Stimulated activated CD4-positive, alpha-beta T cell treated with anti-CD3 and anti-CD28 coated beads, Interleukin-15, amount 100 ng/mL, for 48 hours (primary cell): ENCODE measurements around the gene CBFA2T2.
A peak's percentile ranks its signal among the peaks of the same experiment; 100 is the strongest.
"Not testable (repeated sequence)": the region's sequence is repeated elsewhere in the genome, so short reads cannot be mapped to it uniquely, and the experiment has no call there.

ENCODE experiments used
- DNase-seq, 2 donors: peaks; one replicate each; pipeline ENCODE4 v3.0.0-alpha.2; 2020; ENCODE audit warnings: low read depth in 2 of 2

The CBFA2T2 gene

GRCh38 chr20:33506576-33506975 is 16.7 kb downstream of the CBFA2T2 start:
- no peak for DNase-seq

- DNase-seq = no peak
Measured at GRCh38 chr20:33507461-33507860, 17.6 kb downstream of the CBFA2T2 start.

- not testable (repeated sequence) for DNase-seq
Measured at GRCh38 chr20:33508015-33508414, 18.1 kb downstream of the CBFA2T2 start.

GRCh38 chr20:33509057-33509456 is 19.2 kb downstream of the CBFA2T2 start:
- not testable (repeated sequence) for DNase-seq

GRCh38 chr20:33511876-33512275 is 22.0 kb downstream of the CBFA2T2 start:
- not testable (repeated sequence) for DNase-seq

GRCh38 chr20:33515569-33516216 is 25.8 kb downstream of the CBFA2T2 start:
- no peak for DNase-seq

- no peak for DNase-seq
Measured at GRCh38 chr20:33516882-33517281, 27.0 kb downstream of the CBFA2T2 start.

GRCh38 chr20:33518071-33518470 is 28.2 kb downstream of the CBFA2T2 start:
- DNase-seq = no peak

- DNase-seq = no peak
Measured at GRCh38 chr20:33521461-33521860, 31.6 kb downstream of the CBFA2T2 start.

- peak; percentile 1 to 2 for DNase-seq
Measured at GRCh38 chr20:33522256-33522820, 32.4 kb downstream of the CBFA2T2 start.

- no peak for DNase-seq
Measured at GRCh38 chr20:33524261-33524660, 34.4 kb downstream of the CBFA2T2 start.

GRCh38 chr20:33526769-33527168 is 36.9 kb downstream of the CBFA2T2 start:
- no peak for DNase-seq

GRCh38 chr20:33531047-33531877 is 41.4 kb downstream of the CBFA2T2 start:
- DNase-seq = no peak

GRCh38 chr20:33531885-33532284 is 42.0 kb downstream of the CBFA2T2 start:
- no peak for DNase-seq

GRCh38 chr20:33532753-33533459 is 43.0 kb downstream of the CBFA2T2 start:
- DNase-seq = no peak

- DNase-seq = not testable (repeated sequence)
Measured at GRCh38 chr20:33535717-33536116, 45.8 kb downstream of the CBFA2T2 start.

GRCh38 chr20:33537608-33538007 is 47.7 kb downstream of the CBFA2T2 start:
- DNase-seq = no peak

- DNase-seq = no peak
Measured at GRCh38 chr20:33539129-33539528, 49.2 kb downstream of the CBFA2T2 start.

- no peak for DNase-seq
Measured at GRCh38 chr20:33540427-33540826, 50.5 kb downstream of the CBFA2T2 start.

- no peak for DNase-seq
Measured at GRCh38 chr20:33541074-33541473, 51.2 kb downstream of the CBFA2T2 start.

- no peak for DNase-seq
Measured at GRCh38 chr20:33541797-33542196, 51.9 kb downstream of the CBFA2T2 start.

GRCh38 chr20:33545763-33546162 is 55.9 kb downstream of the CBFA2T2 start:
- no peak for DNase-seq
